ENCODE data around the gene TBC1D4.
"Not testable (repeated sequence)": the region's sequence is repeated elsewhere in the genome, so short reads cannot be mapped to it uniquely, and the experiment has no call there.

The TBC1D4 gene

GRCh38 chr13:75352641-75353327 is 129.2 kb downstream of the TBC1D4 start:
- no peak for TF ChIP-seq GATA1 (IDR thresholded peaks at IDR 0.05; ENCODE audit: low read depth, low read length)
- TF ChIP-seq POLR2A (IDR thresholded peaks at IDR 0.05; ENCODE audit: low read length), result no peak
- DNase-seq, result no peak

- DNase-seq, result not testable (repeated sequence)
Observed at GRCh38 chr13:75351538-75351937, 130.4 kb downstream of the TBC1D4 start.

GRCh38 chr13:75347925-75348324 is 134.0 kb downstream of the TBC1D4 start:
- no peak for TF ChIP-seq POLR2A (IDR thresholded peaks at IDR 0.05; ENCODE audit: low read length)
- TF ChIP-seq GATA1 (IDR thresholded peaks at IDR 0.05; ENCODE audit: low read depth, low read length), result no peak
- DNase-seq, result no peak

- TF ChIP-seq POLR2A (IDR thresholded peaks at IDR 0.05; ENCODE audit: low read length) (no peak), GATA1 (IDR thresholded peaks at IDR 0.05; ENCODE audit: low read depth, low read length) (no peak)
- DNase-seq, result no peak
Observed at GRCh38 chr13:75347457-75347856, 134.5 kb downstream of the TBC1D4 start.

GRCh38 chr13:75345193-75345592 is 136.8 kb downstream of the TBC1D4 start:
- DNase-seq, result no peak
- no peak for TF ChIP-seq GATA1 (IDR thresholded peaks at IDR 0.05; ENCODE audit: low read depth, low read length)
- no peak for TF ChIP-seq POLR2A (IDR thresholded peaks at IDR 0.05; ENCODE audit: low read length)

- DNase-seq, result no peak
- TF ChIP-seq POLR2A (IDR thresholded peaks at IDR 0.05; ENCODE audit: low read length), result no peak
- TF ChIP-seq GATA1 (IDR thresholded peaks at IDR 0.05; ENCODE audit: low read depth, low read length), result no peak
Observed at GRCh38 chr13:75341028-75341427, 140.9 kb downstream of the TBC1D4 start.

GRCh38 chr13:75339635-75340374 is 142.2 kb downstream of the TBC1D4 start:
- TF ChIP-seq POLR2A (IDR thresholded peaks at IDR 0.05; ENCODE audit: low read length), result no peak
- no peak for TF ChIP-seq GATA1 (IDR thresholded peaks at IDR 0.05; ENCODE audit: low read depth, low read length)
- no peak for DNase-seq

GRCh38 chr13:75334634-75335447 is 147.1 kb downstream of the TBC1D4 start:
- no peak for TF ChIP-seq POLR2A (IDR thresholded peaks at IDR 0.05; ENCODE audit: low read length)
- TF ChIP-seq GATA1 (IDR thresholded peaks at IDR 0.05; ENCODE audit: low read depth, low read length), result no peak
- DNase-seq, result no peak

- TF ChIP-seq GATA1 (IDR thresholded peaks at IDR 0.05; ENCODE audit: low read depth, low read length) (no peak), POLR2A (IDR thresholded peaks at IDR 0.05; ENCODE audit: low read length) (no peak)
- no peak for DNase-seq
Observed at GRCh38 chr13:75333103-75333502, 148.9 kb downstream of the TBC1D4 start.

- DNase-seq, result no peak
- no peak for TF ChIP-seq POLR2A (IDR thresholded peaks at IDR 0.05; ENCODE audit: low read length)
- TF ChIP-seq GATA1 (IDR thresholded peaks at IDR 0.05; ENCODE audit: low read depth, low read length), result no peak
Observed at GRCh38 chr13:75331792-75332349, 150.1 kb downstream of the TBC1D4 start.

- no peak for TF ChIP-seq GATA1 (IDR thresholded peaks at IDR 0.05; ENCODE audit: low read depth, low read length)
- TF ChIP-seq POLR2A (IDR thresholded peaks at IDR 0.05; ENCODE audit: low read length), result no peak
- peak in 1 of 2 experiments; percentile 10 for DNase-seq
Observed at GRCh38 chr13:75330770-75331169, 151.2 kb downstream of the TBC1D4 start.

GRCh38 chr13:75329723-75330122 is 152.2 kb downstream of the TBC1D4 start:
- TF ChIP-seq POLR2A (IDR thresholded peaks at IDR 0.05; ENCODE audit: low read length) (no peak), GATA1 (IDR thresholded peaks at IDR 0.05; ENCODE audit: low read depth, low read length) (no peak)
- DNase-seq, result no peak

- TF ChIP-seq POLR2A (IDR thresholded peaks at IDR 0.05; ENCODE audit: low read length) (no peak), GATA1 (IDR thresholded peaks at IDR 0.05; ENCODE audit: low read depth, low read length) (no peak)
- no peak for DNase-seq
Observed at GRCh38 chr13:75329097-75329496, 152.9 kb downstream of the TBC1D4 start.

- peak in 1 of 2 experiments; percentile 41 for DNase-seq
- TF ChIP-seq POLR2A (IDR thresholded peaks at IDR 0.05; ENCODE audit: low read length) (no peak), GATA1 (IDR thresholded peaks at IDR 0.05; ENCODE audit: low read depth, low read length) (no peak)
Observed at GRCh38 chr13:75327135-75327510, 154.8 kb downstream of the TBC1D4 start.

Data from erythroblast (primary cell).